ENCODE results near the gene GCA.

The GCA gene

GRCh38 chr2:162342841-162343240 lies 1.1 kb upstream of the GCA start:
- Histone ChIP-seq H3K4me3 (no peak overlapping the region), H3K9me3 (no peaks in the 10 kb centered on the region), H3K27me3 (ENCODE audit: low read depth) (peaks cover 4% of the 10 kb centered on the region; the same call in 1 of the 2 replicates), H3K4me1 (peaks cover 8% of the 10 kb centered on the region), H3K36me3 (replicated peaks) (no peaks in the 10 kb centered on the region)
- in situ Hi-C loops (cut with MboI; ENCODE audit: low sequenced_read_pairs): no loop called here
- DNase-seq (ENCODE audit: low spot score in 2 of 2): no peak

GRCh38 chr2:162343492-162343823 lies 474 bp upstream of the GCA start:
- DNase-seq (ENCODE audit: low spot score in 2 of 2): no peak
- no peaks in the 10 kb centered on the region for H3K9me3 ChIP-seq
- peaks cover 4% of the 10 kb centered on the region; the same call in 1 of the 2 replicates for H3K27me3 ChIP-seq (ENCODE audit: low read depth)
- peak overlapping the region; percentile 63 for H3K4me3 ChIP-seq
- peaks cover 8% of the 10 kb centered on the region for H3K4me1 ChIP-seq
- H3K36me3 ChIP-seq (replicated peaks): no peaks in the 10 kb centered on the region
- in situ Hi-C loops (cut with MboI; ENCODE audit: low sequenced_read_pairs): no loop called here

- Histone ChIP-seq H3K4me1 (peaks cover 8% of the 10 kb centered on the region), H3K9me3 (no peaks in the 10 kb centered on the region), H3K4me3 (peak overlapping the region; percentile 63), H3K36me3 (replicated peaks) (no peaks in the 10 kb centered on the region), H3K27me3 (ENCODE audit: low read depth) (peaks cover 4% of the 10 kb centered on the region; the same call in 1 of the 2 replicates)
- in situ Hi-C loops (cut with MboI; ENCODE audit: low sequenced_read_pairs): no loop called here
- no peak for DNase-seq (ENCODE audit: low spot score in 2 of 2)
Observed at GRCh38 chr2:162344617-162344950, 652 bp downstream of the GCA start.

GRCh38 chr2:162365392-162365791 lies 21.5 kb downstream of the GCA start:
- DNase-seq (ENCODE audit: low spot score in 2 of 2): no peak
- no peaks in the 10 kb centered on the region for H3K27me3 ChIP-seq (ENCODE audit: low read depth)
- no peak overlapping the region for H3K4me3 ChIP-seq
- H3K9me3 ChIP-seq: no peaks in the 10 kb centered on the region
- in situ Hi-C loops (cut with MboI; ENCODE audit: low sequenced_read_pairs): no loop called here
- no peaks in the 10 kb centered on the region for H3K4me1 ChIP-seq
- no peaks in the 10 kb centered on the region for H3K36me3 ChIP-seq (replicated peaks)

GRCh38 chr2:162368494-162368893 lies 24.6 kb downstream of the GCA start:
- in situ Hi-C loops (cut with MboI; ENCODE audit: low sequenced_read_pairs): no loop called here
- H3K27me3 ChIP-seq (ENCODE audit: low read depth): no peaks in the 10 kb centered on the region
- no peaks in the 10 kb centered on the region for H3K4me1 ChIP-seq
- H3K36me3 ChIP-seq (replicated peaks): no peaks in the 10 kb centered on the region
- H3K4me3 ChIP-seq: no peak overlapping the region
- no peak for DNase-seq (ENCODE audit: low spot score in 2 of 2)
- no peaks in the 10 kb centered on the region for H3K9me3 ChIP-seq

GRCh38 chr2:162369551-162369950 lies 25.6 kb downstream of the GCA start:
- Histone ChIP-seq H3K4me3 (no peak overlapping the region), H3K36me3 (replicated peaks) (no peaks in the 10 kb centered on the region), H3K27me3 (ENCODE audit: low read depth) (no peaks in the 10 kb centered on the region), H3K9me3 (no peaks in the 10 kb centered on the region), H3K4me1 (no peaks in the 10 kb centered on the region)
- in situ Hi-C loops (cut with MboI; ENCODE audit: low sequenced_read_pairs): no loop called here
- DNase-seq (ENCODE audit: low spot score in 2 of 2): no peak

GRCh38 chr2:162370931-162371330 lies 27.0 kb downstream of the GCA start:
- H3K36me3 ChIP-seq (replicated peaks): no peaks in the 10 kb centered on the region
- H3K4me3 ChIP-seq: no peak overlapping the region
- no peaks in the 10 kb centered on the region for H3K9me3 ChIP-seq
- in situ Hi-C loops (cut with MboI; ENCODE audit: low sequenced_read_pairs): no loop called here
- no peaks in the 10 kb centered on the region for H3K4me1 ChIP-seq
- DNase-seq (ENCODE audit: low spot score in 2 of 2): no peak
- H3K27me3 ChIP-seq (ENCODE audit: low read depth): no peaks in the 10 kb centered on the region

- H3K9me3 ChIP-seq: no peaks in the 10 kb centered on the region
- H3K4me3 ChIP-seq: no peak overlapping the region
- peaks cover under 1% of the 10 kb centered on the region; the same call in 1 of the 2 replicates for H3K27me3 ChIP-seq (ENCODE audit: low read depth)
- H3K4me1 ChIP-seq: no peaks in the 10 kb centered on the region
- DNase-seq (ENCODE audit: low spot score in 2 of 2): no peak
- in situ Hi-C loops (cut with MboI; ENCODE audit: low sequenced_read_pairs): no loop called here
- no peaks in the 10 kb centered on the region for H3K36me3 ChIP-seq (replicated peaks)
Observed at GRCh38 chr2:162372818-162373217, 28.9 kb downstream of the GCA start.

GRCh38 chr2:162379719-162380580 lies 36.0 kb downstream of the GCA start:
- no peaks in the 10 kb centered on the region for H3K9me3 ChIP-seq
- H3K36me3 ChIP-seq (replicated peaks): no peaks in the 10 kb centered on the region
- no peak for DNase-seq (ENCODE audit: low spot score in 2 of 2)
- H3K4me3 ChIP-seq: no peak overlapping the region
- H3K4me1 ChIP-seq: no peaks in the 10 kb centered on the region
- in situ Hi-C loops (cut with MboI; ENCODE audit: low sequenced_read_pairs): no loop called here
- H3K27me3 ChIP-seq (ENCODE audit: low read depth): peaks cover 9% of the 10 kb centered on the region; the same call in 1 of the 2 replicates

GRCh38 chr2:162381851-162382250 lies 37.9 kb downstream of the GCA start:
- no peak for DNase-seq (ENCODE audit: low spot score in 2 of 2)
- Histone ChIP-seq H3K4me3 (no peak overlapping the region), H3K36me3 (replicated peaks) (no peaks in the 10 kb centered on the region), H3K27me3 (ENCODE audit: low read depth) (peaks cover 9% of the 10 kb centered on the region; the same call in 1 of the 2 replicates), H3K4me1 (no peaks in the 10 kb centered on the region), H3K9me3 (no peaks in the 10 kb centered on the region)
- in situ Hi-C loops (cut with MboI; ENCODE audit: low sequenced_read_pairs): no loop called here

GRCh38 chr2:162382278-162382677 lies 38.3 kb downstream of the GCA start:
- H3K4me1 ChIP-seq: no peaks in the 10 kb centered on the region
- H3K4me3 ChIP-seq: no peak overlapping the region
- in situ Hi-C loops (cut with MboI; ENCODE audit: low sequenced_read_pairs): no loop called here
- no peaks in the 10 kb centered on the region for H3K36me3 ChIP-seq (replicated peaks)
- peaks cover 9% of the 10 kb centered on the region; the same call in 1 of the 2 replicates for H3K27me3 ChIP-seq (ENCODE audit: low read depth)
- DNase-seq (ENCODE audit: low spot score in 2 of 2): no peak
- no peaks in the 10 kb centered on the region for H3K9me3 ChIP-seq

- H3K4me1 ChIP-seq: no peaks in the 10 kb centered on the region
- no peaks in the 10 kb centered on the region for H3K36me3 ChIP-seq (replicated peaks)
- no peaks in the 10 kb centered on the region; the same call in 1 of the 2 replicates for H3K27me3 ChIP-seq (ENCODE audit: low read depth)
- in situ Hi-C loops (cut with MboI; ENCODE audit: low sequenced_read_pairs): no loop called here
- H3K4me3 ChIP-seq: no peak overlapping the region
- DNase-seq (ENCODE audit: low spot score in 2 of 2): no peak
- H3K9me3 ChIP-seq: no peaks in the 10 kb centered on the region
Observed at GRCh38 chr2:162385536-162385935, 41.6 kb downstream of the GCA start.

GRCh38 chr2:162390801-162391200 lies 46.9 kb downstream of the GCA start:
- DNase-seq (ENCODE audit: low spot score in 2 of 2): no peak
- in situ Hi-C loops (cut with MboI; ENCODE audit: low sequenced_read_pairs): no loop called here
- no peaks in the 10 kb centered on the region for H3K36me3 ChIP-seq (replicated peaks)
- no peak overlapping the region for H3K4me3 ChIP-seq
- no peaks in the 10 kb centered on the region for H3K9me3 ChIP-seq
- no peaks in the 10 kb centered on the region for H3K4me1 ChIP-seq
- H3K27me3 ChIP-seq (ENCODE audit: low read depth): no peaks in the 10 kb centered on the region; the same call in 1 of the 2 replicates

GRCh38 chr2:162400336-162400735 lies 56.4 kb downstream of the GCA start:
- Histone ChIP-seq H3K27me3 (ENCODE audit: low read depth) (peaks cover 4% of the 10 kb centered on the region), H3K9me3 (no peaks in the 10 kb centered on the region), H3K36me3 (replicated peaks) (no peaks in the 10 kb centered on the region), H3K4me1 (no peaks in the 10 kb centered on the region; the same call in 1 of the 2 replicates), H3K4me3 (no peak overlapping the region)
- in situ Hi-C loops (cut with MboI; ENCODE audit: low sequenced_read_pairs): no loop called here
- DNase-seq (ENCODE audit: low spot score in 2 of 2): no peak
